ENCODE measurements around the gene SPATA16.

The SPATA16 gene

GRCh38 chr3:172939651-172940293 lies 201.3 kb downstream of the SPATA16 start:
- no peak overlapping the region for H3K4me3 ChIP-seq (ENCODE audit: low read depth in 1 of 2, low read length in 2 of 2)
- H3K9me3 ChIP-seq (ENCODE audit: control insufficient read depth in 1 of 2, low read length in 2 of 2): no peaks in the 10 kb centered on the region
- H3K27me3 ChIP-seq (ENCODE audit: low read depth, low read length): no peaks in the 10 kb centered on the region
- no peaks in the 10 kb centered on the region for H3K36me3 ChIP-seq (ENCODE audit: control insufficient read depth in 1 of 2, insufficient read depth in 2 of 2, low read length in 2 of 2)
- no peak overlapping the region for H3K27ac ChIP-seq (ENCODE audit: low read length)
- no peaks in the 10 kb centered on the region for H3K4me1 ChIP-seq (ENCODE audit: control insufficient read depth in 1 of 2, insufficient read depth in 2 of 2, low read length in 2 of 2)

GRCh38 chr3:172938788-172939187 lies 202.2 kb downstream of the SPATA16 start:
- Histone ChIP-seq H3K36me3 (ENCODE audit: control insufficient read depth in 1 of 2, insufficient read depth in 2 of 2, low read length in 2 of 2) (no peaks in the 10 kb centered on the region), H3K4me3 (ENCODE audit: low read depth in 1 of 2, low read length in 2 of 2) (no peak overlapping the region), H3K27me3 (ENCODE audit: low read depth, low read length) (no peaks in the 10 kb centered on the region), H3K9me3 (ENCODE audit: control insufficient read depth in 1 of 2, low read length in 2 of 2) (no peaks in the 10 kb centered on the region), H3K27ac (ENCODE audit: low read length) (no peak overlapping the region), H3K4me1 (ENCODE audit: control insufficient read depth in 1 of 2, insufficient read depth in 2 of 2, low read length in 2 of 2) (no peaks in the 10 kb centered on the region)

- Histone ChIP-seq H3K27me3 (ENCODE audit: low read depth, low read length) (no peaks in the 10 kb centered on the region), H3K36me3 (ENCODE audit: control insufficient read depth in 1 of 2, insufficient read depth in 2 of 2, low read length in 2 of 2) (no peaks in the 10 kb centered on the region), H3K4me3 (ENCODE audit: low read depth in 1 of 2, low read length in 2 of 2) (no peak overlapping the region), H3K9me3 (ENCODE audit: control insufficient read depth in 1 of 2, low read length in 2 of 2) (no peaks in the 10 kb centered on the region), H3K4me1 (ENCODE audit: control insufficient read depth in 1 of 2, insufficient read depth in 2 of 2, low read length in 2 of 2) (no peaks in the 10 kb centered on the region), H3K27ac (ENCODE audit: low read length) (no peak overlapping the region)
Measured at GRCh38 chr3:172931746-172932285, 209.2 kb downstream of the SPATA16 start.

- Histone ChIP-seq H3K27ac (ENCODE audit: low read length) (no peak overlapping the region), H3K27me3 (ENCODE audit: low read depth, low read length) (no peaks in the 10 kb centered on the region), H3K9me3 (ENCODE audit: control insufficient read depth in 1 of 2, low read length in 2 of 2) (no peaks in the 10 kb centered on the region), H3K36me3 (ENCODE audit: control insufficient read depth in 1 of 2, insufficient read depth in 2 of 2, low read length in 2 of 2) (no peaks in the 10 kb centered on the region), H3K4me1 (ENCODE audit: control insufficient read depth in 1 of 2, insufficient read depth in 2 of 2, low read length in 2 of 2) (no peaks in the 10 kb centered on the region), H3K4me3 (ENCODE audit: low read depth in 1 of 2, low read length in 2 of 2) (no peak overlapping the region)
Measured at GRCh38 chr3:172929451-172929850, 211.6 kb downstream of the SPATA16 start.

GRCh38 chr3:172924546-172924945 lies 216.5 kb downstream of the SPATA16 start:
- Histone ChIP-seq H3K27ac (ENCODE audit: low read length) (no peak overlapping the region), H3K9me3 (ENCODE audit: control insufficient read depth in 1 of 2, low read length in 2 of 2) (no peaks in the 10 kb centered on the region), H3K36me3 (ENCODE audit: control insufficient read depth in 1 of 2, insufficient read depth in 2 of 2, low read length in 2 of 2) (no peaks in the 10 kb centered on the region), H3K4me3 (ENCODE audit: low read depth in 1 of 2, low read length in 2 of 2) (no peak overlapping the region), H3K27me3 (ENCODE audit: low read depth, low read length) (no peaks in the 10 kb centered on the region), H3K4me1 (ENCODE audit: control insufficient read depth in 1 of 2, insufficient read depth in 2 of 2, low read length in 2 of 2) (no peaks in the 10 kb centered on the region)

- Histone ChIP-seq H3K9me3 (ENCODE audit: control insufficient read depth in 1 of 2, low read length in 2 of 2) (no peaks in the 10 kb centered on the region), H3K27ac (ENCODE audit: low read length) (no peak overlapping the region), H3K27me3 (ENCODE audit: low read depth, low read length) (no peaks in the 10 kb centered on the region), H3K4me3 (ENCODE audit: low read depth in 1 of 2, low read length in 2 of 2) (no peak overlapping the region), H3K36me3 (ENCODE audit: control insufficient read depth in 1 of 2, insufficient read depth in 2 of 2, low read length in 2 of 2) (no peaks in the 10 kb centered on the region), H3K4me1 (ENCODE audit: control insufficient read depth in 1 of 2, insufficient read depth in 2 of 2, low read length in 2 of 2) (peaks cover 3 to 8% of the 10 kb centered on the region in 2 donors)
Measured at GRCh38 chr3:172919297-172919683, 221.7 kb downstream of the SPATA16 start.

- Histone ChIP-seq H3K4me1 (ENCODE audit: control insufficient read depth in 1 of 2, insufficient read depth in 2 of 2, low read length in 2 of 2) (peaks cover 3 to 8% of the 10 kb centered on the region in 2 donors), H3K27me3 (ENCODE audit: low read depth, low read length) (no peaks in the 10 kb centered on the region), H3K27ac (ENCODE audit: low read length) (no peak overlapping the region), H3K36me3 (ENCODE audit: control insufficient read depth in 1 of 2, insufficient read depth in 2 of 2, low read length in 2 of 2) (no peaks in the 10 kb centered on the region), H3K9me3 (ENCODE audit: control insufficient read depth in 1 of 2, low read length in 2 of 2) (no peaks in the 10 kb centered on the region), H3K4me3 (ENCODE audit: low read depth in 1 of 2, low read length in 2 of 2) (no peak overlapping the region)
Measured at GRCh38 chr3:172918568-172919296, 222.3 kb downstream of the SPATA16 start.

GRCh38 chr3:172918165-172918564 lies 222.9 kb downstream of the SPATA16 start:
- no peak overlapping the region for H3K27ac ChIP-seq (ENCODE audit: low read length)

GRCh38 chr3:172915911-172916514 lies 225.0 kb downstream of the SPATA16 start:
- Histone ChIP-seq H3K4me1 (ENCODE audit: control insufficient read depth in 1 of 2, insufficient read depth in 2 of 2, low read length in 2 of 2) (peaks cover 3 to 8% of the 10 kb centered on the region in 2 donors), H3K9me3 (ENCODE audit: control insufficient read depth in 1 of 2, low read length in 2 of 2) (no peaks in the 10 kb centered on the region), H3K36me3 (ENCODE audit: control insufficient read depth in 1 of 2, insufficient read depth in 2 of 2, low read length in 2 of 2) (no peaks in the 10 kb centered on the region), H3K4me3 (ENCODE audit: low read depth in 1 of 2, low read length in 2 of 2) (no peak overlapping the region), H3K27ac (ENCODE audit: low read length) (no peak overlapping the region), H3K27me3 (ENCODE audit: low read depth, low read length) (no peaks in the 10 kb centered on the region)

More at GRCh38 chr3:172918165-172918564, 222.9 kb downstream of the SPATA16 start:
- Histone ChIP-seq H3K27me3 (ENCODE audit: low read depth, low read length) (no peaks in the 10 kb centered on the region), H3K36me3 (ENCODE audit: control insufficient read depth in 1 of 2, insufficient read depth in 2 of 2, low read length in 2 of 2) (no peaks in the 10 kb centered on the region), H3K4me1 (ENCODE audit: control insufficient read depth in 1 of 2, insufficient read depth in 2 of 2, low read length in 2 of 2) (peaks cover 3 to 8% of the 10 kb centered on the region in 2 donors), H3K4me3 (ENCODE audit: low read depth in 1 of 2, low read length in 2 of 2) (peak overlapping the region in 1 of 2 donors; percentile 7), H3K9me3 (ENCODE audit: control insufficient read depth in 1 of 2, low read length in 2 of 2) (no peaks in the 10 kb centered on the region)

- Histone ChIP-seq H3K36me3 (ENCODE audit: control insufficient read depth in 1 of 2, insufficient read depth in 2 of 2, low read length in 2 of 2) (no peaks in the 10 kb centered on the region), H3K4me1 (ENCODE audit: control insufficient read depth in 1 of 2, insufficient read depth in 2 of 2, low read length in 2 of 2) (peaks cover 3 to 8% of the 10 kb centered on the region in 2 donors), H3K4me3 (ENCODE audit: low read depth in 1 of 2, low read length in 2 of 2) (no peak overlapping the region), H3K27me3 (ENCODE audit: low read depth, low read length) (no peaks in the 10 kb centered on the region), H3K9me3 (ENCODE audit: control insufficient read depth in 1 of 2, low read length in 2 of 2) (no peaks in the 10 kb centered on the region), H3K27ac (ENCODE audit: low read length) (no peak overlapping the region)
Measured at GRCh38 chr3:172914854-172915253, 226.2 kb downstream of the SPATA16 start.

- Histone ChIP-seq H3K4me1 (ENCODE audit: control insufficient read depth in 1 of 2, insufficient read depth in 2 of 2, low read length in 2 of 2) (peaks cover 3 to 8% of the 10 kb centered on the region in 2 donors), H3K4me3 (ENCODE audit: low read depth in 1 of 2, low read length in 2 of 2) (no peak overlapping the region), H3K36me3 (ENCODE audit: control insufficient read depth in 1 of 2, insufficient read depth in 2 of 2, low read length in 2 of 2) (no peaks in the 10 kb centered on the region), H3K27me3 (ENCODE audit: low read depth, low read length) (no peaks in the 10 kb centered on the region), H3K9me3 (ENCODE audit: control insufficient read depth in 1 of 2, low read length in 2 of 2) (no peaks in the 10 kb centered on the region), H3K27ac (ENCODE audit: low read length) (no peak overlapping the region)
Measured at GRCh38 chr3:172913911-172914655, 227.0 kb downstream of the SPATA16 start.
